Loucy (cell line): ENCODE data around the gene PTPRN2.

Experiments
- CTCF ChIP-seq: fragments of 200-600 bp; sonication (generic); conservative IDR thresholded peaks from 2 replicates; pipeline ENCODE4 v1.5.1; 2014; ENCODE audit warnings: mild to moderate bottlenecking, antibody characterized with exemption, low read length
- EZH2phosphoT487 ChIP-seq: fragments of 200-600 bp; IDR thresholded peaks from 2 replicates; pipeline ENCODE4 v1.6.1; 2018; ENCODE audit warnings: antibody characterized with exemption, mild to moderate bottlenecking, moderate library complexity, borderline replicate concordance

GRCh38 chr7:158452331-158452730 is 135.3 kb downstream of the PTPRN2 start:
- TF ChIP-seq EZH2phosphoT487 (no peak), CTCF (no peak)
